ENCODE results near the gene PHF24.
A peak's percentile ranks its signal among the peaks of the same experiment; 100 is the strongest.

PHF24 gene

DNA sequence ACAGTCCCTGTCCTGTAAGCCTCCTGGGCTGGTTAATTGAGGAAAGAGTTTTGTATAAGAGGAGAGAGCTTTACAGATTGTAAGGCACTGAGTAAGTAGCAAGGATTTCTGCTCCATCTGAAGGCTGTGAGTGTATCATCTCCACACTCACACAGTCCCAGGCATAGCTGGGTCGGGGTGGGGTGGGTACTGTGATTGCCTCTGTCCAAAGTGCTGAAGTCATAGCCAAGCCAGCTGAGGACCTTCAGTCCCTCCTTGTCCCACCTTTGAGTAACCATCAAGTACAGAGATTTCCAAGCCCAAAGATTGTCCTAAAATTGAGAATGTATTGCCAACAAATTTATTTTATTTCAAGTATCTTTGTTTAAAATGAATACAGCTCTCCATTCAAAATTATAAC, 26.0 kb downstream of the PHF24 start:
- no peak for DNase-seq

DNA sequence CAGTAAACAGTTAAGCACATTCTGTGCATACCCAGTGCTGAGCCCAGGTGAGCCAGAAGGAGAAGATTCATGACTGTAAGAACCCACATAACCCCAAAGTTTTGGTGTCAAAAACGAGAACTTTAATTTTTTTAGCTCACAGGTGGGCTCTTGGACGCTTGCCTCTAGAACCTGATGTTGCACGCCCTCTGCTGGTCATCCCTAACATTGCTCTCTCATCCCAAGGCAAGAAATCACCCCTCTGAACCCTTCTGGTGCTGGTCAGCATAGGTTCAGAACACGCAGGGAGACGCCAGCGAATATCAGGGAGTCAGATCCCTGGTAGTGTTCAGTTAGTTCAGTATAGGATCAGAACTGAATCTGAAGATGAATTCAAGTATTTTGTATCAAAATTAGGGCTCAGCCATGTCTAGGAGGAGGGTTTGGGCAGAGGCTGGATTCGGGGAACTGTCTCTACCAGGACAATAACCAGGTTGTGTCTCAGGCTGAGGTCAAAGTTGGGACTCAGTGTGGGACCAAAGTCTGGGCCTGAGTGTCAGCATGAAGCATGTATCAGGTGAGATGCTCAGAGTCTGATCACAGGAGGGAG, 27.3 kb downstream of the PHF24 start:
- DNase-seq = no peak

DNA sequence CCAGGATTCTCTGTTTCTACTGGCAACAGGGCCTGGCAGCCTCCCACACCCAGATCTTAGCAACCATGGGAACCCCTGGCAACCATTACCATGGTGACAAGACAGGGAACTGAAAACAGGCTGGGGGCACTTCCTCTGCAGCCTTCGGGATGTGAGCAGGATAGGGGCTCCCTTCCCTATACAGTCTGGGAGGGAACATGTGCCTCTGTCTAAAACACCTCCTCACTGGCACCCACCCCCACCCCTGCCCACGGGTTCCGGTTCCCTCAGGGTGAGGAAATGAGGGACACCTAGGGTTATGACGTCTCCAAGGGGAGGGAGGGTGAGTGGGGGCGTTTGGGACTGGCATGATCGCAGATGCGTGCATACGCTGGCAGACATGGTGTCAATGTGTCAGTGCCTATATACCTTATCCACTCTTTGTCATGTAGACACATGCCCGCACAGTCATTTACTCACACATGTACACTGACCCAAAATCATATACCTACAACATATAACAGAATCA, 28.5 kb downstream of the PHF24 start:
- no peak for DNase-seq

DNA sequence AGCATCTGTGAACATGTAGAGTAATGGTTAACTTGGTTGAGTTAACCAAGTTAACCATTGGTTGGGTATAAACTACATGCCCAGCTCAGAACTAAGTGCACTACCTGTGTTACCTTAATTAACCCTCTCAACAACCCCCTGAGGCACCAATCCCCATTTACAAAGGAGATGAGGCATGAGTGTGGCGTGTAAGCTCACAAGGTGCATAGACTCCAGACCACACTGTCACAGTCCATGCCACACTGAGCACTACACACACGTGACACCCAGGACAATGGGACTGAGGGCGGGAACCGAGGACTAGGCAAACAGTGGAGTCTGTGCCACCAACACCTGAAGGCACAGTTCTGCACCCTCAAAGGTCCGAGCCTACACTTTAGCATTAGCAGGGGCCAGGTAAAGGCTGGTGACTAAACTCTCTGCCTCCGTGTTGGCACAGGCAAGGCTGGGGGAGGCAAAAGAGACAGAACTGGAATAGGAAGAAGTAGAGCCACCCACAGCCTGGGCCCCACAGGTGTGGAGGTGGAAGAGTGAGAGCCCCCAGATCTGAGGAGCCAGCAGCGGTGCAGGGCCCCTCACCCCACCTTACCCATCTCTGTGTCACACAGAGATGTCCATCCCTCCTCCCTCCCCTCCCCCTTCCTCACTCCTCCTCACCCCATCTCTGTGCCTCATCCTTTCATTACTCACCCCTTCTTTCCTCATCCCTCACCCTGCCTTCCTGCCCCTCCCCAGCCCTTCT, 29.2 kb downstream of the PHF24 start:
- DNase-seq = no peak

DNA sequence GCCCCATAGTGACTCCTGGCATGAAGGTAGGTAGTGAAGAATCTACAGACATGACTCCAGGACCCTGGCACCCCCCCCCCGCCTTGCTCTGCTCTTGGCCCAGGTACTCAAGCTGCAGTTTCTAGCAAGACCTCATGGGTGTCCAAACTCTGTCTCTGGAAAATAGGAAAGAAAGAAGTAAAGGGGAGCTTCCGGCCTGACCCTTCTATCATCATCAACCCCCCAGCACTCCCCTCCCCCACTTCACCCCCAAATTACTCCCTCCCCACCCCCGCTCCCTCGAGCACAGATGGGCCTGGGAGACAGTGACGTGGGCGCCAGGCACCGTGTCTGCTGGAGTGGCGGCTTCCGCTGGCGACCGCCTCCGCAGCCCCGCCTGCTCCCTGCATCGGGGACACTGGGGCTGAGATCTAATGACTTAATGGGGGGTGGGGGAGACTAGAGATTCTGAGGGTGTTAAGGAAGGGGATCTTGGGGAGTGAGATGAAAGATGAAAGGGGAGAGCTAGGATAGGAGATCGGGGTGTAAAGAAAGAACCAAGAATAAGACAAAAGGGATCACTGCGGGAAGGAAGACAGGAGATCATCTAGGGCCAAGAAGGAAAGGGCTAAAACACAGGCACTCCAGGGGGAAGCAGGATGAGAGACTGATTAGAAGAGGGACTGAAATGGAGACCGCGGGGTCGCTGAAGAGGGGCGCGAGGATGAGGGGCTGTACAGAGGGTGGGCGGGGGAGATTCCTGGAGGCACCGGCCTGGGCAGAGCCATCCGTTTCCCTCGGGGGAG, 30.3 kb downstream of the PHF24 start:
- no peak for DNase-seq

DNA sequence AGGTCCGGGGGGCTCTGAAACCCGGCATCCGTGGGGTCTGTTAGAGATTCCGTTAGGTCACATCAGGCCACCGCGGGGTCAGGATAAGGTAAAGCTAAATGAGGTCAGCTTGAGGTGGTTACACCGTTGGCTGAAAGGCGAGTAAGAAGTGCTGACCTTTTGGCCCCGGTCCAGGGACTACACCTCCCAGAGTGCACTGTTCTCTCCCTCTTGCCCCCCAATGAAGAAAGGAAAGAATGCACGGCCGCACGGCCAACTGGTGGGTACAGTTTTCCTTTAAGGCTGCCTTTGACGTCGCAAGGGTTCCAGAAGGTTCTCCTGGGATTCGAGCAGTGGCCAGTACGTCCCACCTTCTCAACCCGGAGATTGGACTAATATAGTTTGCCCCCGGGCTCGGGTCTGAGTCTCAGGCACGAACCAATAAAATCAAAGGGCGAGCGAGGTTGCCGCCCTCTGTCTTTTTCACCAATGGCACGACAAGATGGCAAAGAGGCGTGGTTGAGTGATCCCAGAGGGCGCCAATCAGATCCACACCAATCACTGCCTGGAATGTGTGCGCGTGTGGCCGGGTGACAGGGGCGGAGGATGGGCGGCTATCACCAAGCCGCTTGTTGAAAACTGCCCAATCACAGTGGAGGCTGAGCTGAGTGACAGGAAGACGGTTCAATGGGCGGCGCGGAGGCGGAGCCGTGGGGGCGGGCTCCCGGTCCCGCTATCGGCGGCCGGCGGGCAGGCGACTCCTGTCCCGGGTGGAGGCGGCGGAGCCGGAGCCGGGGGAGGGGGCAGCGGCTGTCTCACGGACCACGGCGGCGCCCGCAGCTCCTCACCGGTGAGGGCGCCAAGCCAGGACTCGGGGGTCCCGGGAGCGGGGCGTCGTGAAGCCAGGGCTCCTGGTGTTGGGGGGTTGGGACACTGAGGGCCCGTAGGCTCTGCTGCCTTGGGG, 31.2 kb downstream of the PHF24 start, which contains the start of gene DNAJB5:
DNAJB5 (plus strand) TSS at position 743 of the 943 bp plus-strand sequence. CDS start 886 bp downstream, outside the sequence.
- DNase-seq = peak; percentile 90

DNA sequence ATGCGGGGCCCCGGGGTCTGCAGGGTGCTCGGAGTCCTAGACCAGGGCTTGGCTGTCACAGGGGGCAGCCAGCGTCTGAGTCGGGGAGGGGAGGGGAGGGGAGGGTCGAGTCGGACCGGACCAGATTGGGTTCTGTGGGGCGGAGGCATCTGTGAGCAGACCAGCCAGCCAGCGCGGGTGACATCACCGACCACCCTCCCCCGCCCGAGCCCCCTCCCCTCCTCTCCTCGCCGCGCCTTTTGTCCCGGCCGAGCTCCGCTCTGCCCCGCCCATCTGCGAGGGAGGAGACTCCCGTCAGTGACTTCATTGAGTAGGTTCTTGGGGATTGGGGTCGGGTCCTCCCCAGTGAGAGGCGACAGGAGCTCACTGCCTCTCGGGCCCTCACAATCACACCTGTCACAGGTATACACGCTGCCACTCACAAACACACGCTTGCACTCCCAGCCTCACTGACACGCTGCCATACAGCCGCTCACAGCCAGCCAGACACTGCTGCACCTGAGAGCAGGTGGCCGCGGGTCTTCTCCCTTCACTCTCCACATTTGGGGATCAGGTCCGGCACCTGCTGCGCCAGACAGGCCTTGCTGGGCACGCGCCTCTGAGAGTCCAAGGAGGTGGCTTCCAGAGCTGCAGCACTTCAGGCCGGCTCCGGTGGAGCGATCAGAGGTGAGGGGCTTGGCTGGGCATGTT, 32.0 kb downstream of the PHF24 start:
- DNase-seq = no peak

DNA sequence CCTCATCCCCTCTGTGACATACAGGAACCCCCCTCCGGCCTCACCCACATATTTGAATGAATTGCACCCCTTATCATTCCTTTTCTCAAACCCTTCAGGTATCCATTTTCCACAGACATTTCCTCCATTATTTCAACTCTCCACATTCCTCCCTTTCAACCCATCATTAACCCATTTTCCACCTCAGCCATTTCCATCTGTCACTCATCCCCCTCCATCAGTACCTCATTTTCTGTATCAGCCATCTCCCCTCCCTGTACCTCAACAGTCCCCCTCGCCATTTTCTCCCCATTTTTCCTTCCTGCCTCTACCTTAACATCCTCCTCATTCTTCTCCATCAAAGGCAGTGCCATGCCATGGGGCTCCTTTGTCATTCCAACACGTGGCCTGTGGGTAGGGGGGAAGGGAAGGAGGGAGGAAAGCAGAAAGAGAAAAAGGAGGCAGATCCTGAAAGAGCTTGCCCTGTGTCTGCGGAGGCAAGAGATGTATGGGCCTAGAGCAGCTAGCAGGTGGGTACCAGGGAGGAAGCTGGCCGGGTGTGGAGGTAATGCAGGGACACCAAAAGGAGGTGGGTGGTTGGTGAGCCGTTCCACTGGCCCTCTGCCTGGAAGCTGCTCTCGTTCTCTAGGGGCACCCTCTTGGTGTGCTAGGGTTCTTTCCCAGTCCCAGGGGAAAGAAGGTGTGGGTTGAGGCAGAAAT, 33.0 kb downstream of the PHF24 start:
- no peak for DNase-seq

DNA sequence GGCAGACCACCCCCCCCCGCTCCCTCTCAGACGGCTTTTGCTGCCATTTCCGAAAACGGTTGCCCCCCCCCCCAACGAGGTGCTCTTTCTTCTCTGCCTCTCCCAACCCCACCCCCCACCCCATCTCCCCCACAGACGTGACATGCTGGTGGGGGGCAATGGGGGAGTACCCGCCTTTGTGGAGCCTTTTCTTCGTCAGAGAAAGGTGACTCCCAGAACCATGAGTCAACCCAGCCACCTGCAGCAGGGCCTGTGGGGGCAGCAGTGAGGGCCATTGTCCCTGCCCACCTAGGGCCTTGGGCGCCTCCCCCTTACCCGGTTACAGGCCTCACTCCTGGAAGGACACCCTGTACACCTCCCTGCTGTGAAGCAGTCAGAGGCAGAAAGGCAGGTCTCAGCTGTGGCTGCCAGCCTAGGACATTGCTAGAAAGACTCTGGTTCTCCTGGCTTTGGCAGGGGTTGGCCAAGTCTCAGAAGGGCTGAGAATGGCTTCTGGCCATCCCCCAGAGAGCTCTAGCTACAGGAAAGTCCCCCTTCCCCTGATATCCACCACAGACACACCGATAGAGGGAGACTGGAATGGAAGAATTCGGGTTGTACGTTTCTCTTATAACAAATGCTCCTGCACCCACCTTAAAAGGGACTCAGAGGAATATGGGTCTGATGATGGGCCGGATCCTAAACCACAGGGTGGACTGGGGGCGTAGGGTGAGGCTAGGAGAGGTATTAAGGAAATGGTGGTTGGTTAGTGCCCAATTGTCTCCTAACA, 33.7 kb downstream of the PHF24 start:
- DNase-seq = no peak

DNA sequence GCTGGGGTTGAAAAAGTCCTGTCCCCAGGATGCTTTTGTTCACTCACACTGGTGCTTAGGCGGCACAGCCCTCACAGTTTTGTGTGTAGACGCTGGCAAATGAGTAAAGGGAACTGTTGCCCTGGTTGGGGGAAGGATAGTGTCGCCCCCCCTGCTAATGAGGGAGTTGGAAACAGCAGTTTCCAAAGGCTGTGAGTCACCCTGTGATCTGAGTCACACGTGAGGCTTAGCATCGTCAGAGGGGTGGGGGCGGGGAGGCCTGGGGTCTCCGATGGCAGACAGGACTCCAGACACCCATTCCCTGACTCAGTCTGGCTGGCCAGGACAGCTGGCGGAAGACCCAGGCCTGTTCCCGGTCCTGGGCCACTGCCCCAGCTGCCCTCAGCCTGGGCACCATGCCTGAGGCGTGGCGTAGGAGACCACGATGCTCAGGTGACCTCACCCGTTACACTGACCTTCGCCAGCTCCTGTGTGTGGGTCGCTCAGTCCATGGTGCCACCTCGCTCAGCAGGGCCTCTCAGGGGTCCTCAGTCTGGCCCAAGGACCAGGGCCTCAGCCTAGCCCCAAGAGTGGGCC, 34.4 kb downstream of the PHF24 start:
- DNase-seq = no peak

DNA sequence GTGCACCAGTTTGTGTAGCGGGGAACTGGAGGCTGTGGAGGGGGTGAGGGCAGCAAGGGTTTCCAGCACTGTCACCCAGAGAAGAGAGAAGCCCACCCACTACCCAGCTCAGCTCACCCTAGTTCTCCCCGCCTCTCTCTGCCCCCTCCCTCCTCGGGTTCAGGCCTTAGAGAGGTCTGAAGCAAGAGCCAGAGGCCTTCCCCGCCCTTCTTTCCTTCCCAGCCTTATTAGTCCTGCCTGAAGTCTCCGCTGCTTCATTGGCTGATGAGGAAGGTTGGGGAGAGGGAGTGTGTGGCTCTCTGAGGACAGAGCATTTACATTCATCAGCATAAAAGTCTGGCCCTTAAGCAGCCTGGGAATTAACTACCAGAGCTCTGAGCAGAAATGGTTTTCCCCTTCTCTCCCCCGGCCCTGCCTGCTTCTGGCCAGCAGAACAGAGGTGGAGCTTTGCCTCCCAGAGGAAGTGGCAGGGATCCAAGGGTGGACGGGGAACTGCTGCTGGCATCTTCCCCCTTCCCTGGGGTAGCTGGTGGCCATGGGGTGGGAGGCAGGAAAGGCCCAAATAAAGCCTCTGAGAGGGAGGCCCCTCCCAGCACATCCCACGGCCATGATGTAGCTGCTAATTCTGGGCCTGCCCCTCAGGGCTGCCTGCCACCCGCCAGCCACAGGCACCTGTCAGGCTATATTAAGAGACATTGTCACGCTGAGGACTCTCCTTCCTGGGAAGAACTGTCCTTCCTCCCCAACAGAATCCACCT, 35.6 kb downstream of the PHF24 start:
- peak; percentile 52 for DNase-seq

DNA sequence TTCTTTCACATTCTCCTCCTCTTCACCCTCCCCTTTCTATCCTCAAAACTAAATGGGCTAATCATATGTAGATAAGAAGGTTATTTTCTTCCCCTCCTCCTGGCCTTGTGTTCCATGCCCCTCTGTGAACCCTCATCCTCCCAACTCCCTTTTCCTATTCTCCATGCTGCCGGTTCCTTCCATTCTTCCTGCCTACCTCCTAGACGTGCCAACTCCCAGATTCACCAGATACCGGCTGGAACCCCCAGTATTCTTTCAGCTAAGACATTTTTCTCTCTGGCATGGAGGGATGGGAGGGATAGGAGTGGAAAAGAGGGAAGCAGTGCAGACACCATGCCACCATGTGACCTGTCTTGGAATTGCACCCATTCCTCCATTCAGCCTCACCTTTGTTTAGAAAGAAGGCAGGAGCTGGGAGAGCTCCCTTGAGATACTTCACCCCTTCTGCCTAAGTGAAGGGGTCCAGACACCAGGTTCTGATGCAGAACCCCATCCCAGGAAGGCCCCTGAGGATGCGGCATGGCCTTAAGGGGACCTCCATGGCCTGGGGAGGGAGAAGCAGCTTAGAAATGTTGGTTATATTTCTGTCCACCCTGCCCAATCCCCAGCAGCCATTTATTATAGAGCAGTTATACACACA, 36.3 kb downstream of the PHF24 start:
- DNase-seq = peak; percentile 37

DNA sequence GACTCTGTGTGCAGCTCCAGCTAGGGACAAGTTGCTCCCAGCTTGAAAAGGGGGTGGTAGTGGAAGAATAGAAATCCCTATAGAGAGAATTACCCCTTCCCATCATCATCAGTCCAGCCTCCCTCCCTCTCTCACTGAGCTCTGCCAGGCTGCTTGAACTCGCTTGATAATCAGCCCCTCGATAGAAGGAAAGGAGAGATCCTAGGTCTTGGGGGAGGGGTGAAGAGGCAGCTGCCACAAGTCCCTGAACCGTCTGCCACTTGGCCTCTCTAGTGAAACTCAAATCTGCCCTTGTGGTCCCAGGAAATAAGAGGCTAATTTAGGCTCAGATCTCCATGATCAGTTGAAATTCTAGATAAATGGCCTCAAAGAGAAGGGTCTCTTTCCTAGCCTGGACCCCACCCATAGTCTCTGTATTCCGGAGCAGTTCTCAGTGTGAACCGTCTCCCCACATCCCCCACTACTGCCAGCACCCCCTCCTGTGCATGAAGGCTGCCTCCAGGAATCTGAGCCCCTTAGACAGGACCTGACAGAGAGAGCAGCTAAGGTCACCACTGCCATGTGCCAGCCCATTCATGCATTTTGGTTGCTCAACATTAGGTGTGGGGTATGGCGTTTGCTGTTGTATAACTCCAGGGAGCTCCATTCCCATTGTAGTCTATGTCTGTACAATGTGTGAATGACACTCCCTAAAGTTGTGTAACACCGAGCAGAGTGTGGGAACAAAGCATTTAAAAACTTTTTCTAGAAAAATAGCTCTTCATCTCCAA, 37.0 kb downstream of the PHF24 start:
- no peak for DNase-seq

DNA sequence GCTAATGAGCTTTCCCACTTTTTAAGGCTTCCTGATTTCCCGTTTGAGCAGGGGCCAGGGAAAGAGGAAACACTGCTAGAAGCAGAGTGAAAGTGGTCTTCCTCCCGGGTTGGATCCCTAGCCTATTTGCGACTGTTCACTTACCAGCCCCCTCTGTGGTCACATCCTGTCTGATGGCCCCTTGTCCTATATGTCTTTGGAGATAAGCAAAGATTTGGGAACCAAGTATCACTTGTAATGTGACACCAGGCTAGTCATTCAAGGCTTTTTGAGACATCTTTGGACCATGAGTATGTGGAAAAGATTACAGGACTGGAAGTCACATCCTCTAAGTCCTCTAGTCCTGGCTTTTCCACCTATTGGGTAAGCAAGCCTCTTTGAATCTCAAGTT, 37.6 kb downstream of the PHF24 start:
- no peak for DNase-seq

DNA sequence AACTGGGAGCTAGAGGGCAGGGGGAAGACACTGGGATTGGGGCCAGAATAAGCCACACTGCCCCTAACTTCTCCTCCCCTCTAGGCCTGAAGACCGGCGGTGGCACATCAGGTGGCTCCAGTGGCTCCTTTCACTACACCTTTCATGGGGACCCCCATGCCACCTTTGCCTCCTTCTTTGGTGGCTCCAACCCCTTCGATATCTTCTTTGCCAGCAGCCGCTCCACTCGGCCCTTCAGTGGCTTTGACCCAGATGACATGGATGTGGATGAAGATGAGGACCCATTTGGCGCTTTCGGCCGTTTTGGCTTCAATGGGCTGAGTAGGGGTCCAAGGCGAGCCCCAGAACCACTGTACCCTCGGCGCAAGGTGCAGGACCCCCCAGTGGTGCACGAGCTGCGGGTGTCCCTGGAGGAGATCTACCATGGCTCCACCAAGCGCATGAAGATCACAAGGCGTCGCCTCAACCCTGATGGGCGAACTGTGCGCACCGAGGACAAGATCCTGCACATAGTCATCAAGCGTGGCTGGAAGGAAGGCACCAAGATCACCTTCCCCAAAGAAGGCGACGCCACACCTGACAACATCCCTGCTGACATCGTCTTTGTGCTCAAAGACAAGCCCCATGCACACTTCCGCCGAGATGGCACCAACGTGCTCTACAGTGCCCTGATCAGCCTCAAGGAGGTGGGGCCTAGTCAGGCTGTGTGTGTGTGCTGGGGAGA, 38.3 kb downstream of the PHF24 start:
- DNase-seq = no peak

DNA sequence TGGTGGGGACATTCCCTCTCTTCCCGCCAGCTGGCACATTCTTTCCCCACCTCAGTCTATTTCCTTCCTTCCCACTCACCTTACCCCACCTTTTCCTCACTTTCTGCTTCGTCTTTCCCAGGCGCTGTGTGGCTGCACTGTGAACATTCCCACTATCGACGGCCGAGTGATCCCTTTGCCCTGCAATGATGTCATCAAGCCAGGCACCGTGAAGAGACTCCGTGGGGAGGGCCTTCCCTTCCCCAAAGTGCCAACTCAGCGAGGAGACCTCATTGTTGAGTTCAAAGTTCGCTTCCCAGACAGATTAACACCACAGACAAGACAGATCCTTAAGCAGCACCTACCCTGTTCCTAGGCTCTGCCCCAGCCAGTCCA, 38.8 kb downstream of the PHF24 start:
- no peak for DNase-seq

DNA sequence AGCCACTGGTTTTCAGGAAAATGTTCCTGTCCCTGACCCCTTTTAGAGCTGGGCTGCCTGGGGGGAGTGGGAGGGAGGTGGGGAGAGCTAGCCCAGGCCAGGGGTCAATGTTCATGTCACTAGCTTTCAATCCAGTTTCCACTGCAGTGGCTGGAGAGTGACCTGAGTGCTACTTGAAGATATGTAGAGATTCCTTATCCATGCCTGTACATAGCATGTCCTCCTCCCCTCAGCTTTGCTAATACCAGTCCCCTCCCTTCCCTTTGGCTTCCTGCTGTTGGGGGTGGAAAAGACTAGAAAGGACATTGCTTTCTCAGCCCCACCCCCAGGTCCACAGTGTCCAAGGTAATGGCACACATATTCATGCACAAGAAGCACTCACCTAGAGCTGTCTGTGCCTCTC, 39.3 kb downstream of the PHF24 start:
- no peak for DNase-seq
